ENCODE measurements around the gene GLTP. TPM values are rescaled to one million over a fixed set of nuclear protein-coding genes. Genes with fewer than 3 reads are reported as not detected.

Gene GLTP
- total RNA-seq, 1 experiment from 2014 or later: 25.8 TPM

DNA sequence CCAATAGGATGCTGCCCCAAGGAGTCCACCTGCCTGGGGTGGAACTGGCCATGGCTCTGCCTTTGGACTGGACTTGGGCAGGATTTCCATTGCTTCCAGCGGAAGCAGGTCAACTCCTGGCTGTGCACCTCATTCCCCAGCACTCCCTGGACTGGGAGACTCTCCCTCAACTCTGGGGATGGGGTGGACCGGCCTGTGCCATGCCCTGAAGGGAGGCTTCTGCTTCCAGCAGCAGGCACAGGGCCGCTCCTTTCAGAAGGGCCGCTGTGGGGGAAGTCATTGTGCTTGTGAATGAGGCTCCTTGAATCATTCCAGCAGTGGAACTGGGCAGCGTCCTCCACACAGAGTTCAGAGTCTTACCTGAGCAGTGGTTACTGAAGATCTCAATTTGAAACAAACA is 42.7 kb upstream of the GLTP start:
- ATAC-seq: no peak
- H3K36me3 Mint-ChIP-seq: peaks cover 18% of the 10 kb centered on the region
- DNase-seq (ENCODE audit: low spot score): no peak
- H3K4me1 Mint-ChIP-seq: peaks cover 13% of the 10 kb centered on the region; the same call in 1 of the 2 replicates
- peaks cover 5% of the 10 kb centered on the region; the same call in 1 of the 2 replicates for H3K9me3 Mint-ChIP-seq
- ChIA-PET CTCF (no interaction called here), POLR2A (no interaction called here)
- no peak overlapping the region for H3K4me3 Mint-ChIP-seq
- H3K27me3 Mint-ChIP-seq (ENCODE audit: low read depth): no peaks in the 10 kb centered on the region
- H3K27ac Mint-ChIP-seq: no peak overlapping the region
- TF ChIP-seq TCF7 (CRISPR knock-in tag; IDR thresholded peaks at IDR 0.05; ENCODE audit: low read depth) (no peak), OVOL2 (CRISPR knock-in tag; IDR thresholded peaks at IDR 0.05; ENCODE audit: borderline replicate concordance) (no peak), CREM (CRISPR knock-in tag; IDR thresholded peaks at IDR 0.05) (no peak), ZNF232 (CRISPR knock-in tag; IDR thresholded peaks at IDR 0.05) (no peak), NR1H2 (CRISPR knock-in tag; IDR thresholded peaks at IDR 0.05) (no peak)
- TF ChIP-seq, protein P1, sequence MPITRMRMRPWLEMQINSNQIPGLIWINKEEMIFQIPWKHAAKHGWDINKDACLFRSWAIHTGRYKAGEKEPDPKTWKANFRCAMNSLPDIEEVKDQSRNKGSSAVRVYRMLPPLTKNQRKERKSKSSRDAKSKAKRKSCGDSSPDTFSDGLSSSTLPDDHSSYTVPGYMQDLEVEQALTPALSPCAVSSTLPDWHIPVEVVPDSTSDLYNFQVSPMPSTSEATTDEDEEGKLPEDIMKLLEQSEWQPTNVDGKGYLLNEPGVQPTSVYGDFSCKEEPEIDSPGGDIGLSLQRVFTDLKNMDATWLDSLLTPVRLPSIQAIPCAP (CRISPR knock-in tag; IDR thresholded peaks at IDR 0.05): no peak
- TF ChIP-seq, protein P2, sequence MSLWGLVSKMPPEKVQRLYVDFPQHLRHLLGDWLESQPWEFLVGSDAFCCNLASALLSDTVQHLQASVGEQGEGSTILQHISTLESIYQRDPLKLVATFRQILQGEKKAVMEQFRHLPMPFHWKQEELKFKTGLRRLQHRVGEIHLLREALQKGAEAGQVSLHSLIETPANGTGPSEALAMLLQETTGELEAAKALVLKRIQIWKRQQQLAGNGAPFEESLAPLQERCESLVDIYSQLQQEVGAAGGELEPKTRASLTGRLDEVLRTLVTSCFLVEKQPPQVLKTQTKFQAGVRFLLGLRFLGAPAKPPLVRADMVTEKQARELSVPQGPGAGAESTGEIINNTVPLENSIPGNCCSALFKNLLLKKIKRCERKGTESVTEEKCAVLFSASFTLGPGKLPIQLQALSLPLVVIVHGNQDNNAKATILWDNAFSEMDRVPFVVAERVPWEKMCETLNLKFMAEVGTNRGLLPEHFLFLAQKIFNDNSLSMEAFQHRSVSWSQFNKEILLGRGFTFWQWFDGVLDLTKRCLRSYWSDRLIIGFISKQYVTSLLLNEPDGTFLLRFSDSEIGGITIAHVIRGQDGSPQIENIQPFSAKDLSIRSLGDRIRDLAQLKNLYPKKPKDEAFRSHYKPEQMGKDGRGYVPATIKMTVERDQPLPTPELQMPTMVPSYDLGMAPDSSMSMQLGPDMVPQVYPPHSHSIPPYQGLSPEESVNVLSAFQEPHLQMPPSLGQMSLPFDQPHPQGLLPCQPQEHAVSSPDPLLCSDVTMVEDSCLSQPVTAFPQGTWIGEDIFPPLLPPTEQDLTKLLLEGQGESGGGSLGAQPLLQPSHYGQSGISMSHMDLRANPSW (CRISPR knock-in tag; conservative IDR thresholded peaks at IDR 0.05; ENCODE audit: low read depth): no peak
- TF ChIP-seq, protein P3, sequence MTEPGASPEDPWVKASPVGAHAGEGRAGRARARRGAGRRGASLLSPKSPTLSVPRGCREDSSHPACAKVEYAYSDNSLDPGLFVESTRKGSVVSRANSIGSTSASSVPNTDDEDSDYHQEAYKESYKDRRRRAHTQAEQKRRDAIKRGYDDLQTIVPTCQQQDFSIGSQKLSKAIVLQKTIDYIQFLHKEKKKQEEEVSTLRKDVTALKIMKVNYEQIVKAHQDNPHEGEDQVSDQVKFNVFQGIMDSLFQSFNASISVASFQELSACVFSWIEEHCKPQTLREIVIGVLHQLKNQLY (CRISPR knock-in tag; IDR thresholded peaks at IDR 0.05): no peak
- TF ChIP-seq, protein P4, sequence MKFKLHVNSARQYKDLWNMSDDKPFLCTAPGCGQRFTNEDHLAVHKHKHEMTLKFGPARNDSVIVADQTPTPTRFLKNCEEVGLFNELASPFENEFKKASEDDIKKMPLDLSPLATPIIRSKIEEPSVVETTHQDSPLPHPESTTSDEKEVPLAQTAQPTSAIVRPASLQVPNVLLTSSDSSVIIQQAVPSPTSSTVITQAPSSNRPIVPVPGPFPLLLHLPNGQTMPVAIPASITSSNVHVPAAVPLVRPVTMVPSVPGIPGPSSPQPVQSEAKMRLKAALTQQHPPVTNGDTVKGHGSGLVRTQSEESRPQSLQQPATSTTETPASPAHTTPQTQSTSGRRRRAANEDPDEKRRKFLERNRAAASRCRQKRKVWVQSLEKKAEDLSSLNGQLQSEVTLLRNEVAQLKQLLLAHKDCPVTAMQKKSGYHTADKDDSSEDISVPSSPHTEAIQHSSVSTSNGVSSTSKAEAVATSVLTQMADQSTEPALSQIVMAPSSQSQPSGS (CRISPR knock-in tag; IDR thresholded peaks at IDR 0.05; ENCODE audit: borderline replicate concordance, low read depth): no peak

- Mint-ChIP-seq H3K36me3 (peaks cover 21% of the 10 kb centered on the region), H3K27ac (no peak overlapping the region), H3K27me3 (ENCODE audit: low read depth) (no peaks in the 10 kb centered on the region), H3K9me3 (peaks cover 5% of the 10 kb centered on the region; the same call in 1 of the 2 replicates), H3K4me1 (peaks cover 11% of the 10 kb centered on the region; the same call in 1 of the 2 replicates), H3K4me3 (no peak overlapping the region)
- no peak for ATAC-seq
- DNase-seq (ENCODE audit: low spot score): no peak
- ChIA-PET POLR2A (no interaction called here), CTCF (interaction anchor here (1.4 kb wide), 1 partner anchor 68 kb away, joined by 6 read pairs; no protein-coding TSS in a partner anchor)
- TF ChIP-seq NFATC4 (CRISPR knock-in tag; IDR thresholded peaks at IDR 0.05) (no peak), TCF7 (CRISPR knock-in tag; IDR thresholded peaks at IDR 0.05; ENCODE audit: low read depth) (no peak), SOX15 (CRISPR knock-in tag; IDR thresholded peaks at IDR 0.05) (no peak), FOXP1 (CRISPR knock-in tag; IDR thresholded peaks at IDR 0.05; ENCODE audit: borderline replicate concordance) (no peak), MXD4 (CRISPR knock-in tag; IDR thresholded peaks at IDR 0.05; ENCODE audit: borderline replicate concordance) (no peak), ZNF671 (CRISPR knock-in tag; IDR thresholded peaks at IDR 0.05) (no peak), CREB1 (CRISPR knock-in tag; IDR thresholded peaks at IDR 0.05) (no peak), SMAD3 (CRISPR knock-in tag; IDR thresholded peaks at IDR 0.05; ENCODE audit: borderline replicate concordance) (no peak), ZNF263 (CRISPR knock-in tag; IDR thresholded peaks at IDR 0.05; ENCODE audit: low read depth) (no peak), TEAD4 (CRISPR knock-in tag; IDR thresholded peaks at IDR 0.05) (no peak), ELF4 (CRISPR knock-in tag; IDR thresholded peaks at IDR 0.05; ENCODE audit: low read depth) (no peak)
- TF ChIP-seq, protein P3 (CRISPR knock-in tag; IDR thresholded peaks at IDR 0.05): no peak
- TF ChIP-seq, protein P5, sequence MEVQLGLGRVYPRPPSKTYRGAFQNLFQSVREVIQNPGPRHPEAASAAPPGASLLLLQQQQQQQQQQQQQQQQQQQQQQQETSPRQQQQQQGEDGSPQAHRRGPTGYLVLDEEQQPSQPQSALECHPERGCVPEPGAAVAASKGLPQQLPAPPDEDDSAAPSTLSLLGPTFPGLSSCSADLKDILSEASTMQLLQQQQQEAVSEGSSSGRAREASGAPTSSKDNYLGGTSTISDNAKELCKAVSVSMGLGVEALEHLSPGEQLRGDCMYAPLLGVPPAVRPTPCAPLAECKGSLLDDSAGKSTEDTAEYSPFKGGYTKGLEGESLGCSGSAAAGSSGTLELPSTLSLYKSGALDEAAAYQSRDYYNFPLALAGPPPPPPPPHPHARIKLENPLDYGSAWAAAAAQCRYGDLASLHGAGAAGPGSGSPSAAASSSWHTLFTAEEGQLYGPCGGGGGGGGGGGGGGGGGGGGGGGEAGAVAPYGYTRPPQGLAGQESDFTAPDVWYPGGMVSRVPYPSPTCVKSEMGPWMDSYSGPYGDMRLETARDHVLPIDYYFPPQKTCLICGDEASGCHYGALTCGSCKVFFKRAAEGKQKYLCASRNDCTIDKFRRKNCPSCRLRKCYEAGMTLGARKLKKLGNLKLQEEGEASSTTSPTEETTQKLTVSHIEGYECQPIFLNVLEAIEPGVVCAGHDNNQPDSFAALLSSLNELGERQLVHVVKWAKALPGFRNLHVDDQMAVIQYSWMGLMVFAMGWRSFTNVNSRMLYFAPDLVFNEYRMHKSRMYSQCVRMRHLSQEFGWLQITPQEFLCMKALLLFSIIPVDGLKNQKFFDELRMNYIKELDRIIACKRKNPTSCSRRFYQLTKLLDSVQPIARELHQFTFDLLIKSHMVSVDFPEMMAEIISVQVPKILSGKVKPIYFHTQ (CRISPR knock-in tag; IDR thresholded peaks at IDR 0.05): no peak
- TF ChIP-seq, protein P6, sequence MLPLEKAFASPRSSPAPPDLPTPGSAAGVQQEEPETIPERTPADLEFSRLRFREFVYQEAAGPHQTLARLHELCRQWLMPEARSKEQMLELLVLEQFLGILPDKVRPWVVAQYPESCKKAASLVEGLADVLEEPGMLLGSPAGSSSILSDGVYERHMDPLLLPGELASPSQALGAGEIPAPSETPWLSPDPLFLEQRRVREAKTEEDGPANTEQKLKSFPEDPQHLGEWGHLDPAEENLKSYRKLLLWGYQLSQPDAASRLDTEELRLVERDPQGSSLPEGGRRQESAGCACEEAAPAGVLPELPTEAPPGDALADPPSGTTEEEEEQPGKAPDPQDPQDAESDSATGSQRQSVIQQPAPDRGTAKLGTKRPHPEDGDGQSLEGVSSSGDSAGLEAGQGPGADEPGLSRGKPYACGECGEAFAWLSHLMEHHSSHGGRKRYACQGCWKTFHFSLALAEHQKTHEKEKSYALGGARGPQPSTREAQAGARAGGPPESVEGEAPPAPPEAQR (CRISPR knock-in tag; IDR thresholded peaks at IDR 0.05): no peak
These were observed 41.6 kb upstream of the GLTP start for GRCh38 chr12:109921982-109922381.

All from WTC11 (cell line).